Measurements from ENCODE around the gene WDR1. TPM values are rescaled to one million over a fixed set of nuclear protein-coding genes. Genes with fewer than 3 reads are reported as not detected.

The WDR1 gene
- total and polyA plus RNA-seq, 2 donors (not counting 3 experiments of a cell fraction or from before 2014, with no cell fraction given), result 590 to 660 TPM

DNA sequence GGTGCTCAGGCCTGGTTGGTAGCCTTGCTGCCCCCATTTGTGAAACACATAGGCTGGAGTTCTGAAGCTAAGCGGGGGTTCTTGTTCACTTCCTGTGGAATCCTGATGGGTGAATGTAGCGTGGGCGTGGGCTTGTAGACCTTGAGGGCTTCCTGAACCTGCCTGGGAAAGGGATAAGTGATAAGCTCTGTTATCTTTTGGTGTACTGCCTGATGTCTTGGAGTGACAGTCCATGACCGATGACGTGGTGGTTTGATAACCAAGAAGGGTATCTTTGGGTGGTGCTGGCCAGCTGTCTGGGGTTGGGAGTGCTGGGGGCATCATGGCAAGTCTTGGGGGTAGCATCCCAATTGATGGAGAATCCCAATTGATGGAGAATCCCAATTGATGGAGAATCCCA, 17.5 kb upstream of the WDR1 start:
- POLR2A ChIA-PET, result no interaction called here
- Histone ChIP-seq H4K20me1 (replicated peaks; ENCODE audit: control insufficient read depth, extremely low read depth, insufficient read depth, low read length) (no peaks in the 10 kb centered on the region), H3K4me2 (ENCODE audit: insufficient read depth, low read length) (no peak overlapping the region), H3K36me3 (ENCODE audit: control insufficient read depth in 2 of 2, extremely low read depth in 1 of 2, insufficient read depth in 2 of 2, low read length in 2 of 2) (no peaks in the 10 kb centered on the region), H3K4me3 (replicated peaks in 1 of 3; ENCODE audit: insufficient read depth in 1 of 3, low read depth in 1 of 3, low read length in 3 of 3) (no peak overlapping the region), H3K27me3 (ENCODE audit: control insufficient read depth in 2 of 2, insufficient read depth in 2 of 2, low read length in 2 of 2) (peaks cover 0 to 9% of the 10 kb centered on the region in 2 experiments), H3K27ac (ENCODE audit: insufficient read depth, low read depth, low read length) (no peak overlapping the region), H2AFZ (ENCODE audit: low read depth, low read length) (no peak overlapping the region), H3K79me2 (ENCODE audit: control insufficient read depth, insufficient read depth, low read length) (no peaks in the 10 kb centered on the region), H3K9me1 (replicated peaks; ENCODE audit: control insufficient read depth, extremely low read depth, insufficient read depth, low read length) (no peaks in the 10 kb centered on the region), H3K9ac (replicated peaks; ENCODE audit: extremely low read depth, insufficient read depth, low read length) (no peak overlapping the region), H3K4me1 (ENCODE audit: control insufficient read depth, extremely low read depth, insufficient read depth, low read length) (no peaks in the 10 kb centered on the region), H3K9me3 (replicated peaks; ENCODE audit: control insufficient read depth, insufficient read depth, low read length) (no peaks in the 10 kb centered on the region)
- dilution Hi-C loops (cut with MboI; ENCODE audit: extremely low pct_ligation_motif_present, low sequenced_read_pairs), result no loop called here
- no TSS peak for BruUV-seq (replicated peaks)
- intact Hi-C loops (cut with micrococcal nuclease), result no loop called here
- DNase-seq (ENCODE audit: low read depth, low spot score) (no peak), FAIRE-seq (no peak)
- TF ChIP-seq GATA2 (IDR thresholded peaks at IDR 0.05; ENCODE audit: insufficient read depth, insufficient read length, low read depth, low read length) (no peak), POLR2A (IDR thresholded peaks at IDR 0.05; ENCODE audit: low read depth, low read length) (no peak), JUN (IDR thresholded peaks at IDR 0.05; ENCODE audit: borderline replicate concordance, insufficient read depth, insufficient read length, low read depth) (no peak), POLR2AphosphoS5 (IDR thresholded peaks at IDR 0.05; ENCODE audit: insufficient read depth, low read depth, low read length) (no peak), FOS (IDR thresholded peaks at IDR 0.05; ENCODE audit: borderline replicate concordance, insufficient read depth, low read length) (no peak), MAX (IDR thresholded peaks at IDR 0.05; ENCODE audit: insufficient read depth, insufficient read length) (no peak)
- CTCF ChIA-PET, result no interaction called here

GRCh38 chr4:10131202-10131601, 14.6 kb upstream of the WDR1 start:
- TF ChIP-seq MAX (IDR thresholded peaks at IDR 0.05; ENCODE audit: insufficient read depth, insufficient read length), result no peak
- TF ChIP-seq POLR2A (IDR thresholded peaks at IDR 0.05; ENCODE audit: low read depth, low read length), result no peak
- TF ChIP-seq EZH2 (IDR thresholded peaks at IDR 0.05; ENCODE audit: borderline replicate concordance, low read depth, low read length, severe bottlenecking), result no peak
- TF ChIP-seq MYC (IDR thresholded peaks at IDR 0.05; ENCODE audit: low read depth, low read length), result no peak
- no peak for TF ChIP-seq POLR2AphosphoS5 (IDR thresholded peaks at IDR 0.05; ENCODE audit: insufficient read depth, low read depth, low read length)
- TF ChIP-seq GATA2 (IDR thresholded peaks at IDR 0.05; ENCODE audit: insufficient read depth, insufficient read length, low read depth, low read length), result no peak
- TF ChIP-seq FOS (IDR thresholded peaks at IDR 0.05; ENCODE audit: borderline replicate concordance, insufficient read depth, low read length), result no peak
- TF ChIP-seq, protein P1, sequence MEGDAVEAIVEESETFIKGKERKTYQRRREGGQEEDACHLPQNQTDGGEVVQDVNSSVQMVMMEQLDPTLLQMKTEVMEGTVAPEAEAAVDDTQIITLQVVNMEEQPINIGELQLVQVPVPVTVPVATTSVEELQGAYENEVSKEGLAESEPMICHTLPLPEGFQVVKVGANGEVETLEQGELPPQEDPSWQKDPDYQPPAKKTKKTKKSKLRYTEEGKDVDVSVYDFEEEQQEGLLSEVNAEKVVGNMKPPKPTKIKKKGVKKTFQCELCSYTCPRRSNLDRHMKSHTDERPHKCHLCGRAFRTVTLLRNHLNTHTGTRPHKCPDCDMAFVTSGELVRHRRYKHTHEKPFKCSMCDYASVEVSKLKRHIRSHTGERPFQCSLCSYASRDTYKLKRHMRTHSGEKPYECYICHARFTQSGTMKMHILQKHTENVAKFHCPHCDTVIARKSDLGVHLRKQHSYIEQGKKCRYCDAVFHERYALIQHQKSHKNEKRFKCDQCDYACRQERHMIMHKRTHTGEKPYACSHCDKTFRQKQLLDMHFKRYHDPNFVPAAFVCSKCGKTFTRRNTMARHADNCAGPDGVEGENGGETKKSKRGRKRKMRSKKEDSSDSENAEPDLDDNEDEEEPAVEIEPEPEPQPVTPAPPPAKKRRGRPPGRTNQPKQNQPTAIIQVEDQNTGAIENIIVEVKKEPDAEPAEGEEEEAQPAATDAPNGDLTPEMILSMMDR (IDR thresholded peaks at IDR 0.05; ENCODE audit: extremely low read depth in 1 of 2, insufficient read depth in 1 of 2, low read depth in 1 of 2, low read length in 2 of 2), result no peak
- TF ChIP-seq JUN (IDR thresholded peaks at IDR 0.05; ENCODE audit: borderline replicate concordance, insufficient read depth, insufficient read length, low read depth), result no peak
- DNase-seq (ENCODE audit: low read depth, low spot score) (no peak), FAIRE-seq (no peak)
- no peaks in the 10 kb centered on the region for H4K20me1 ChIP-seq (replicated peaks; ENCODE audit: control insufficient read depth, extremely low read depth, insufficient read depth, low read length)
- no peaks in the 10 kb centered on the region for H3K4me1 ChIP-seq (ENCODE audit: control insufficient read depth, extremely low read depth, insufficient read depth, low read length)
- H3K27ac ChIP-seq (ENCODE audit: insufficient read depth, low read depth, low read length), result no peak overlapping the region
- no peaks in the 10 kb centered on the region for H3K9me3 ChIP-seq (replicated peaks; ENCODE audit: control insufficient read depth, insufficient read depth, low read length)
- dilution Hi-C loops (cut with MboI; ENCODE audit: extremely low pct_ligation_motif_present, low sequenced_read_pairs) (no loop called here), intact Hi-C loops (cut with micrococcal nuclease) (no loop called here)
- H3K9me1 ChIP-seq (replicated peaks; ENCODE audit: control insufficient read depth, extremely low read depth, insufficient read depth, low read length), result no peaks in the 10 kb centered on the region
- no peak overlapping the region for H2AFZ ChIP-seq (ENCODE audit: low read depth, low read length)
- no peaks in the 10 kb centered on the region for H3K79me2 ChIP-seq (ENCODE audit: control insufficient read depth, insufficient read depth, low read length)
- H3K36me3 ChIP-seq (ENCODE audit: control insufficient read depth in 2 of 2, extremely low read depth in 1 of 2, insufficient read depth in 2 of 2, low read length in 2 of 2), result no peaks in the 10 kb centered on the region
- H3K27me3 ChIP-seq (ENCODE audit: control insufficient read depth in 2 of 2, insufficient read depth in 2 of 2, low read length in 2 of 2), result peaks cover 0 to 1% of the 10 kb centered on the region in 2 experiments
- CTCF ChIA-PET, result interaction anchor here (2.8 kb wide), 2 partner anchors 27 to 33 kb away, joined by 6 to 9 read pairs; no protein-coding TSS in a partner anchor
- no peak overlapping the region for H3K4me3 ChIP-seq (replicated peaks in 1 of 3; ENCODE audit: insufficient read depth in 1 of 3, low read depth in 1 of 3, low read length in 3 of 3)
- BruUV-seq (replicated peaks), result no TSS peak
- POLR2A ChIA-PET, result interaction anchor here (1.4 kb wide), 1 partner anchor 14 kb away, joined by 8 read pairs; no protein-coding TSS in a partner anchor
- no peak overlapping the region for H3K9ac ChIP-seq (replicated peaks; ENCODE audit: extremely low read depth, insufficient read depth, low read length)
- no peak overlapping the region for H3K4me2 ChIP-seq (ENCODE audit: insufficient read depth, low read length)
